Neural progenitor cell (in vitro differentiated cells): Measurements from ENCODE around the gene SGO2.

Experiments
- CTCF ChIP-seq: fragments of 200-600 bp; sonication (generic); IDR thresholded peaks from 2 replicates; pipeline ENCODE4 v1.5.1; 2017; ENCODE audit warnings: antibody characterized with exemption, mild to moderate bottlenecking
- EZH2phosphoT487 ChIP-seq: fragments of 200-600 bp; sonication (generic); IDR thresholded peaks from 2 replicates; pipeline ENCODE4 v1.6.1; 2017; ENCODE audit warnings: antibody characterized with exemption

- TF ChIP-seq CTCF (no peak), EZH2phosphoT487 (no peak)
Observed at GRCh38 chr2:200498402-200499162, 27.4 kb upstream of the SGO2 start.
